ENCODE measurements around the gene SLC19A3.
"Not testable (repeated sequence)": the region's sequence is repeated elsewhere in the genome, so short reads cannot be mapped to it uniquely, and the experiment has no call there.

SLC19A3 gene

DNA sequence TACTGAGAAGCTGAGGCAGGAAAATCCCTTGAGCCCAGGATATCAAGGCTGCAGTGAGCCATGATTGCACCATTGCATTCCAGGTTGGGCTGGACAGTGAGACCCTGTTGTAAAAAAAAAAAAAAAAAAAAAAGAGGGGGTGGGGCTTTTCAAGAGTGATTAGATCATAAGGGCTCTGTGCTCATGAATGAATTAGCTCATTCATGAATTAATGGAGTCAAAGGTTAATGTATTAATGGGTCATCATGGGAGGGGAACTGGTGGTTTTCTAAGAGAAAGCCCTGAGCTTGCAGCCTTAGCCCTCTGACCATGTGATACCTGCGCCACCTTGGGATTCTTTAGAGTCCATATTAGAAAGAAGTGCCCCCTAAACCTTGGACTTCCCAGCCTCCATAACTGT lies 4.5 kb downstream of the SLC19A3 start:
- TF ChIP-seq GATA3 (IDR thresholded peaks at IDR 0.05; ENCODE audit: low read depth, low read length): no peak
- TF ChIP-seq GATA2 (IDR thresholded peaks at IDR 0.05; ENCODE audit: low read depth, low read length): no peak

DNA sequence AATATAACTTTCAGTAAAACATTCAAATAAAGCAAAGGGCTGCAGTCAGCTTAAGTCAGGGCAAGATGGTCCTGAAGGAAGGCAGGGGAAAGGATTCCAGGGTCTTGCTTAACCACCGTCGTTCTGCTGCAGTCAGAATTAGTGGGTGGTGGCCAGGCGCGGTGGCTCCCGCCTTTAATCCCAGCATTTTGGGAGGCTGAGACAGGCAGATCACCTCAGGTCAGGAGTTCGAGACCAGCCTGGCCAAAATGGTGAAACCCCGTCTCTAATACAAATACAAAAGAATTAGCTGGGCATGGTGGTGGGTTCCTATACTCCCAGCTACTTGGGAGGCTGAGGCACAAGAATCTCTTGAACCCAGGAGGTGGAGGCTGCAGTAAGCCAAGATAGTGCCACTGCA lies 6.8 kb downstream of the SLC19A3 start:
- TF ChIP-seq GATA2 (IDR thresholded peaks at IDR 0.05; ENCODE audit: low read depth, low read length) (no peak), GATA3 (IDR thresholded peaks at IDR 0.05; ENCODE audit: low read depth, low read length) (no peak)

DNA sequence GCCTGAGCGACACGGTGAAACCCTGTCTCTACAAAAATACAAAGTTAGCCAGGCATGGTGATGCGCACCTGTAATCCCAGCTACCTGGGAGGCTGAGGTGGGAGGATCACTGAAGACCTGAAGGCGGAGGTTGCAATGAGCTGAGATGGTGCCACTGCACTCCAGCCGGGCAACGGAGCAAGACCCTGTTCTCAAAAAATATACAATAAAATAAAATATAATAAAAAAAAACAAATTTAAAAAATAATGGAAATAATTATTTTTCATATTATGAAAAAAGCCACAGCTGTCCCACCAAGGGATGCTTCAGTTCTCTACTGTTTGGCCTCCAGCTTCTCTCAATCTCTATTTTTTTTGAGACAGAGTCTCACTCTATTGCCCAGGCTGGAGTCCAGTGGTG lies 10.4 kb downstream of the SLC19A3 start:
- no peak for TF ChIP-seq GATA3 (IDR thresholded peaks at IDR 0.05; ENCODE audit: low read depth, low read length)
- TF ChIP-seq GATA2 (IDR thresholded peaks at IDR 0.05; ENCODE audit: low read depth, low read length): no peak

DNA sequence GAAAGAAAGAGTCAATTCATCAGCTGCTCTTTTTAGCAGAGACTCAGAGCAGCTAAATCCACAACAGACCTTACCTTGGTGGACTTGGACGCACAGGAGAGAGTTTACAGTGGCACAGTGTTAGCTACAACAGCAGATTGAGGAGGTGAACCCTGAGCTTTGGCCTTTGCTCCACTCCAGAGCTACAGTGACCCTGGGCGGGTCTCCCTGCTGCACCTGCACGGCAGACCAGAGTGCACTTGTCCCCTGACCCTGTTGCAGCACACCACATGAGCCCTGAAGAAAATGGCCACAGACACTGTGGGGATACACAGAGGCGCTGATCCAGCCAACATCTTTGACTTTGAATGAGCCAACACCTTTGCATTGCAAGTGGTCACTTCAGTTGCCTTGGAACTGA lies 11.0 kb downstream of the SLC19A3 start:
- TF ChIP-seq GATA3 (IDR thresholded peaks at IDR 0.05; ENCODE audit: low read depth, low read length): no peak
- no peak for TF ChIP-seq GATA2 (IDR thresholded peaks at IDR 0.05; ENCODE audit: low read depth, low read length)

DNA sequence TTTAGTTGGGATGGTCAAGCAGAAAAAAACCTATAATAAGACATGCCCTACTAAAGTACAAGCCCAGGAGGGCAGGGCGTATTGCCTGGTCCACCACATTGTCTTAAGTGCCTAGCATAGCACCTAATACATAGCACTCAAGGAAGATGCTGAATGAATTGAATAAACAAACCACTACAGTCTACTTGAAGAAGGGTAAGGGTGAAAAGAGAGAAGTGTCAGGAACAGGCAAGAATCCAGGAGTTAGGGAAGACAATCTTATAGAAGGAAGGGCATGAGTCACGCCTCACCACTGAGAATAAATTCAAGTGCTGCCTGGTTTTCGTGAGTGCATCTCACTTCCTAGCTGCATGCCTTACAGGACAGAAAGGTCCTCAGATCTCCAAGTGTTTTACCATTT lies 13.9 kb downstream of the SLC19A3 start:
- TF ChIP-seq GATA2 (IDR thresholded peaks at IDR 0.05; ENCODE audit: low read depth, low read length) (no peak), GATA3 (IDR thresholded peaks at IDR 0.05; ENCODE audit: low read depth, low read length) (no peak)

DNA sequence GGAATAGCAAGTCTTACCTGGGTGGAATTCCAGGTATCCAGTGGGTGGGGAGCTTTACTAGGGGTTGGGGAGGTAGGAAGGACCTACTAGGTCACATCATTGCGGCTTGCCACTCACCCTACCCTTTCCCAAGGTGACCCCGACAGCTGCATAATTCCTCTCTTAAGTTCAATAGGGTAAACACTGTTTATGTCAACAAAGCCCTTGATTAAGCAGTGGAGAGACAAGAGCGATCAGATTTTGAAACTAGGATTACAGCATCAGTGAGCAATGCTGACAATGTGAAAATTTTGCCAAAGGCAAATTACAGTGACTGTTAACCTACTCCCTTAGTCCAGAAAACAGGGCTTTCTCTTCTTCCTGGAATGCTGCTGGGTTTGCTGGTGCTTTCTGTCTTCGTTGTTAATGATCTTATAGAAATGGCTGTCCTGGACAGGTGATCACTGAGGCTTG lies 14.5 kb downstream of the SLC19A3 start:
- TF ChIP-seq GATA3 (IDR thresholded peaks at IDR 0.05; ENCODE audit: low read depth, low read length) (no peak), GATA2 (IDR thresholded peaks at IDR 0.05; ENCODE audit: low read depth, low read length) (no peak)

DNA sequence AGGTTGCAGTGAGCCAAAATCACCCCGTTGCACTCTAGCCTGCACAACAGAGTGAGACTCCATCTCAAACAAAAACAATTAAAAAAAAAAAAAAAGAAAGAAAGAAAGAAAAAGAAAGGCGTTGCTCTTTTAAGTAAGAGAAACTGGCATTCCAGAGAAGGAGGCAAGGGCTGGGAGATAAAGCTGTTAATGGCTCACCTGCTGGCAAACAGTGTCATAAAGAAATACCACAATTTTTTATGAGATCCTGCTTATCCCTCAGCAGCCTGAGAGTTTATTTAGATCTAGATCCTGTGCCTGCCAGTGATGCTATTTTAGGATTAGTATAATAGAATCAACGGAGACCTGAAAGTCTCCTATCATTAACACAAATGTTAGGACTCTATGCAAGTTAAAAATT lies 16.3 kb downstream of the SLC19A3 start:
- TF ChIP-seq GATA2 (IDR thresholded peaks at IDR 0.05; ENCODE audit: low read depth, low read length): no peak

DNA sequence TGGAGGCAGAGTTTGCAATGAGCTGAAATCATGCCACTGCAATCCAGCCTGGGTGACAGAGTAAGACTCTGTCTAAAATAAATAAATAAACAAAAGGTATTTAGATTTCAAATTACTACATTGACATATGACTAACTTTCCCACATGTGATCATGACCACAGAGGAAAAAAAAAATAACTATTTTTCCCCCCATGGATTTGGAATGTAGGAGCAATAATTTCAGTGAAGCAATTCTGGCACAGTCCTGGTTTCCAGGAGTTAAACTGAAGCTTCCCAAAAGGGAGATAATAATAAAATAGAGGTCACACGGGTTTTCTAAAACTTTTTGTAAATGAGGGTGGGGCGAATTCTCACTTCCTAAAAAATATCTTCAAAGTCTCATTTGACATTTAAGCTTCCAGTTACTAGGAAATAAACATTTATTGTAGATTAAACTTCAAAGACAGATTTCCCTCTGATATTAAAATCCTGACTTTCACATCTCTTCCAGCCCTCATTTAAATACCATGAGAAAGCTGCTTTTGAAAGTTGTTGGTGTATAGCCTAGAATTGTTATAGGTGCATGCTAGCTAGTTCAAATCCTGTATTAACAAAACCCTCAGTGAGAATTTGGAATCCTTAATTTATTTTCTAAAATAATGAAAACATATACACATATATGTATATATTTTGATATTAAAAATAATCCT lies 20.7 kb downstream of the SLC19A3 start:
- TF ChIP-seq GATA3 (IDR thresholded peaks at IDR 0.05; ENCODE audit: low read depth, low read length) (no peak), GATA2 (IDR thresholded peaks at IDR 0.05; ENCODE audit: low read depth, low read length) (no peak)

DNA sequence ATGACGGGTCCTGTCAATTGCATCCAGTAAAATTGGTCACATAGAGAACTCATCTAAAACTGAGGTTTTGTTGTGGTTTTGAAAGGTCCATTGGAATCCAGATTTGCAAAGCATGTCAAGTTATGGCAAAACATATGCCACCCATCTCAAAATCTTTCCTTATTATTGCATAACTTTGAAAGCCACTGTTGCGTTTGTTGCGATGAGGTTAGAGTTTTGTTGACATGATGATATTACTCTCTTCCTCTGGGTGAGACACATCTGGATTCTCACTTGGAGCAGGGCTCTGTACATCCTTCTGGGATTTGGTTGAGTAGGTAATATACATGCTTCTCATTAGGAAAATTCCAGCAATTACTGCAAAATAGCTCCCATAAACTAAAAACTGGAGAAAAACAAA lies 30.6 kb downstream of the SLC19A3 start:
- TF ChIP-seq GATA2 (IDR thresholded peaks at IDR 0.05; ENCODE audit: low read depth, low read length): no peak
- no peak for TF ChIP-seq GATA3 (IDR thresholded peaks at IDR 0.05; ENCODE audit: low read depth, low read length)

DNA sequence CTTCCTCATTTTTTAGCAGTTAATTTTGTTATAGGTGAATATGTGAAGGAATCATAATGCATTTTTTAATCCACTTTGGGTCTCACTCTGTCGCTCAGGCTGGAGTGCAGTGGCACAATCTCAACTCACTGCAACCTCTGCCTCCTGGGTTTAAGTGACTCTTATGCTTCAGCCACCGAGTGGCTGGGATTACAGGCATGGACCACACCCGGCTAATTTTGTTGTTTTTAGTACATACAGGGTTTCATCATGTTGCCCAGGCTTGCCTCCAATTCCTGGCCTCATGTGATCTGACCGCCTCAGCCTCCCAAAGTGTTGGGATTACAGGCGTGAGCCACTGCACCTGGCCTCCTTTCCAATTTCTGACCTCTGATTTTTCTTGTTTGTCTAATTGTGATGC lies 33.6 kb downstream of the SLC19A3 start:
- no peak for TF ChIP-seq GATA2 (IDR thresholded peaks at IDR 0.05; ENCODE audit: low read depth, low read length)
- no peak for TF ChIP-seq GATA3 (IDR thresholded peaks at IDR 0.05; ENCODE audit: low read depth, low read length)

DNA sequence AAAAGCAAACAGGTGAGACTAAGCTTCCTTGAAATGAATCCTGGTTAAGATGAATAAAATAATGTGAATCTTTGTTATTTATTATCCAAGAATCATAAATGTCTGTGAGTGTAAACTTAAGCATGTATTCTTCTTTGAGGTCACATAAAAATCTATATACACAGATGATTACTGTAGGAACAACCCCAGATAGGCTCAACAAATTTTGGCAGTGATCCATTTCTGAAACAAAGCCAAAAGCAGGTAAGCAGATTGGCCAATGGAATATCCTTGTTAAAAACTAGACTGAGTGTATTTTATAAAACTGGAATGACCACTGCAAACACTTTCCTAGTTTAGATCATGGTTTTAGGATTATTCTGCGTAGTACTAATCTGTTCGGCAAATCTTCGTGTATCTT lies 39.9 kb downstream of the SLC19A3 start:
- TF ChIP-seq GATA3 (IDR thresholded peaks at IDR 0.05; ENCODE audit: low read depth, low read length) (no peak), GATA2 (IDR thresholded peaks at IDR 0.05; ENCODE audit: low read depth, low read length) (no peak)

DNA sequence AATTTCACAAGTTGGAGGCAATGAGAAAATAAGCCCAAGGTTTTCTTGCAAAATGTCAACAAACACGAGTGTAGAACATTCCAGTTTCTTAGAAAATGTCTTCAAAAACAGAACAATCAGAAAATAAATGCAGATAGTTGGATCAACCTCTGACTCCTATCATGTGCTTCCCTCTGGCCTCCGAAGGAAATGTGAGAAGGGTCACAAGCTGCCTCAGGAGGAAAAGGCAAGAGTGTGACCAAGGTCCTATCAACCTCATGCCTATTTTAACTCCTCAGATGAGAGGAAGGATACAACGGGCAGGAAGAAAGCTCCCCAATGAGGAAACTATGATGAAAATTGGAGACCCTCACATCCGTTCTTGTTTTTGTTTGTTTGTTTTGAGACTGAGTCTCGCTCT lies 43.3 kb downstream of the SLC19A3 start:
- TF ChIP-seq GATA2 (IDR thresholded peaks at IDR 0.05; ENCODE audit: low read depth, low read length) (no peak), GATA3 (IDR thresholded peaks at IDR 0.05; ENCODE audit: low read depth, low read length) (no peak)

DNA sequence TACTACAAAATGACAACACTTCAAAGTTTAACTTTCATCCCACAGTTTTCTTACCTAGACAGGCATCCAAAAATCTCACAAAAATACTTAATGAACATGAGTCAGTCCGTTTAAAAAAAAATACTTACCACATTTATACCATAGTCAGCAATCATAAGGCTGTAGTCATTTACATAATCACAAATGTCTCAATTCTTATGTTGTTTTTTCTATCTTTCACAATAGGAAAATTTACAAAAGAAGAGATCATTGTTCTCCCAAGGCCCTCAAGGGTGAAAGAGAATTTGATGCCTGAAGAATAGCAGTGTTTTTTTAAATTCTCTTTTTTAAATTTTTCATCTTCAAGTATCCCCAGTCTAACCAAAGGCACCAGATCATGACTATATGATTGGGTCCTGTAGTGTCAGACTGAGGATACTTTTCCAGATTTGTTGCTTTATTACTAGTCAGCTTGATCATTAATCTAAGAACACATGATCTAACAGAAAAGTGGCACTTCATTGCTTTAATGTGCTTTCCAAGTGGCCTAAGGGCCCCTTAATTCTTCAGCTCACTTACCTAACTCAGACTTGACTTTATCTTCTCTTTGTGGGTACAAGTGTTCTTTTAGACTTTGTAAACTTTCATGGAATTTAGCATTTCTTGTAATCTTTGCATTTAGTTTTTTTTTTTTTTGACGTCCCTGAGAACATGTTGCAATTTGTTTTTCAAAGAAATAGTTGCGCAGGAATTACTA lies 46.5 kb downstream of the SLC19A3 start:
- TF ChIP-seq GATA2 (IDR thresholded peaks at IDR 0.05; ENCODE audit: low read depth, low read length) (no peak), GATA3 (IDR thresholded peaks at IDR 0.05; ENCODE audit: low read depth, low read length) (no peak)

DNA sequence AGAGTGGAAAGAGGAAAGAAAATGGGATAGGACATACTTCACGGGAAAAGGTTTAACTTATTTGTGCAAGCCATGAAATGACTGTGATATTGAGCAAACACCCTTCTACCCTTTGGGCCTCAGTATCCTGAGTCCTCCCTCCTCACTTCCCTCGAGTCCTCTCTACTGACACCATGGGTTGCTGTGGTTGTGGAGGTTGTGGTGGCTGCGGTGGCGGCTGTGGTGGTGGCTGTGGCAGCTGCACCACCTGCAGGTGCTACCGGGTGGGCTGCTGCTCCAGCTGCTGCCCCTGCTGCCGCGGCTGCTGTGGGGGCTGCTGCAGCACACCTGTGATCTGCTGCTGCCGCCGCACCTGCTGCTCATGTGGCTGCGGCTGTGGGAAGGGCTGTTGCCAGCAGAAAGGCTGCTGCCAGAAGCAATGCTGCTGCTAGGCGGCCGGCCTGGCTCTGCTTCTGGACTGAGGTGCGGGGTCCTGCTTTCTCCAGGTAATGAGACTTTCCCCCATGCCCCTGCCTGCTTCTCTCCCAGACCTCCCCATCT lies 51.1 kb downstream of the SLC19A3 start, which contains the start of gene SCYGR5:
Gene SCYGR5, plus strand, starts transcription at position 174 of the 540 bp plus-strand sequence. Its CDS starts 0 bp downstream, at position 174.
- TF ChIP-seq GATA2, GATA3 (IDR thresholded peaks at IDR 0.05; ENCODE audit: low read depth, low read length): not testable (repeated sequence)

Measured in SH-SY5Y (cell line).